Natural killer cell treated with Interleukin-12 subunit alpha and Interleukin-12 subunit beta and Interleukin-15 and Interleukin-18, amount 100 ng/mL, for 72 hours (primary cell): ENCODE data around the gene LRRC46. TPM values are rescaled to one million over a fixed set of nuclear protein-coding genes. Genes with fewer than 3 reads are reported as not detected.
A peak's percentile ranks its signal among the peaks of the same experiment; 100 is the strongest.

ENCODE experiments used
- ATAC-seq, 2 donors: fragments of 150-1000 bp; cut with Tn5 transposase in 1 of 2; sonication (Bioruptor Pico), chemical (Tn5 transposase) in 1 of 2; 2 replicates each; pipeline ENCODE4 v1.10.0; 2021
- DNase-seq: peaks from one replicate; pipeline ENCODE4 v3.0.0; 2022; ENCODE audit warnings: low spot score
- H3K27ac Mint-ChIP-seq, 2 donors: 1 replicate in 1 of 2; 2 replicates in 1 of 2; pipeline ENCODE4 v1.8.0; 2022; ENCODE audit warnings: mixed read lengths in 2 of 2, mild to moderate bottlenecking in 1 of 2, moderate library complexity in 1 of 2
- H3K27me3 Mint-ChIP-seq, 2 donors: 1 replicate in 1 of 2; 2 replicates in 1 of 2; pipeline ENCODE4 v1.8.0; 2022; ENCODE audit warnings: mixed read lengths in 2 of 2
- H3K36me3 Mint-ChIP-seq: one replicate; pipeline ENCODE4 v1.8.0; 2022; ENCODE audit warnings: mixed read lengths
- H3K4me1 Mint-ChIP-seq, 2 donors: 1 replicate in 1 of 2; 2 replicates in 1 of 2; pipeline ENCODE4 v1.8.0; 2022; ENCODE audit warnings: low read depth in 2 of 2, mixed read lengths in 2 of 2, mild to moderate bottlenecking in 1 of 2
- H3K4me3 Mint-ChIP-seq: one replicate; pipeline ENCODE4 v1.8.0; 2022; ENCODE audit warnings: mixed read lengths
- H3K9me3 Mint-ChIP-seq: 2 replicates; pipeline ENCODE4 v1.8.0; 2022; ENCODE audit warnings: mixed read lengths
- total RNA-seq, 2 donors: library from RNA; stranded (reverse); gene quantifications; one replicate each; pipeline ENCODE4 v1.2.3, GENCODE V29; 2022

LRRC46 gene
- total RNA-seq, 2 donors from 2014 or later: 0.17 to 0.86 TPM

- H3K9me3 Mint-ChIP-seq: no peaks in the 10 kb centered on the region
- H3K27ac Mint-ChIP-seq: peak overlapping the region; percentile 88 to 91
- peaks cover 45 to 47% of the 10 kb centered on the region in 2 donors for H3K4me1 Mint-ChIP-seq
- DNase-seq (no peak), ATAC-seq (peak in 1 of 2 donors; percentile 1)
- H3K4me3 Mint-ChIP-seq: peak overlapping the region; percentile 97
- no peaks in the 10 kb centered on the region for H3K27me3 Mint-ChIP-seq
- peaks cover 2% of the 10 kb centered on the region for H3K36me3 Mint-ChIP-seq
Measured at GRCh38 chr17:47830396-47831002, 971 bp upstream of the LRRC46 start.

DNA sequence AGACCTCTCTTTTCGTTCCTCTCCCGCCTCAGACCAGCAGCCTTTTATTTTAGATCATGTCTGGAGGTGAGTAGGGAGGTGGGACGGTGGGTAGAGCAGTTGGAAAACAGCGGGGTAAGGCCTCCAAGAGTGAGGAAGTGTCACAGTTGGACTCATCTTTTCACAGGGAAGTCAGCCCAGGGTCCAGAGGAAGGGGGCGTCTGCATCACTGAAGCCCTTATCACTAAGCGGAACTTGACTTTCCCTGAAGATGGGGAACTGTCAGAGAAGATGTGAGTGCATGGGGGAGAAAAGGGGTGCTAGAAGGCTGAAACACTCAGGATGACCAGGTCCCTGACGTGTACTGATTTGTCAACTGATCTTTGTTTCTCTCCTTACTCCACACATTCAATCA lies 461 bp downstream of the LRRC46 start:
- Mint-ChIP-seq H3K4me3 (peak overlapping the region; percentile 97), H3K27ac (peak overlapping the region; percentile 88 to 91), H3K36me3 (no peaks in the 10 kb centered on the region), H3K4me1 (peaks cover 42 to 47% of the 10 kb centered on the region in 2 donors), H3K9me3 (no peaks in the 10 kb centered on the region), H3K27me3 (no peaks in the 10 kb centered on the region)
- ATAC-seq: no peak
- no peak for DNase-seq

DNA sequence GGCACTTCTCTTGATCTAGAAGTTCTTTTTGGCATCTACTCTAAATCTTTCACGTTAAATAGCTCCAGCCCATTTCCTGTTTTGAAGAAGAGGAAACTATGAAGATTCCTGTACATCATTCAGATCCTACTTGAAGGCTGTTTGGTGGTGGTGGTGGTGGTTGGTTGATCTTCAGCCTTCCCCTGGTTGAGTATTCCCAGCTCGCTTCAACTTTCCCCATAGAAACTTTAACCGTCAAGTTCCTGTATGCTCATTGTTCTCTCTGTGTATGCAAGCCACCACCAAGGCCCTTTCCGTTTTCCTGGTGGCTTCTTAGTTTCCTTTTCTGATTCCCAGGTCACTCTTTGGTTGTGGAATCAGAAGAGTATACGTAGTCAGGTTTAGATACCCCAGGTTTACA lies 3.3 kb downstream of the LRRC46 start:
- Mint-ChIP-seq H3K4me1 (peaks cover 29 to 33% of the 10 kb centered on the region in 2 donors), H3K9me3 (no peaks in the 10 kb centered on the region), H3K27me3 (no peaks in the 10 kb centered on the region), H3K4me3 (no peak overlapping the region), H3K36me3 (no peaks in the 10 kb centered on the region), H3K27ac (peak overlapping the region; percentile 6 to 21)
- DNase-seq: no peak
- ATAC-seq: no peak

DNA sequence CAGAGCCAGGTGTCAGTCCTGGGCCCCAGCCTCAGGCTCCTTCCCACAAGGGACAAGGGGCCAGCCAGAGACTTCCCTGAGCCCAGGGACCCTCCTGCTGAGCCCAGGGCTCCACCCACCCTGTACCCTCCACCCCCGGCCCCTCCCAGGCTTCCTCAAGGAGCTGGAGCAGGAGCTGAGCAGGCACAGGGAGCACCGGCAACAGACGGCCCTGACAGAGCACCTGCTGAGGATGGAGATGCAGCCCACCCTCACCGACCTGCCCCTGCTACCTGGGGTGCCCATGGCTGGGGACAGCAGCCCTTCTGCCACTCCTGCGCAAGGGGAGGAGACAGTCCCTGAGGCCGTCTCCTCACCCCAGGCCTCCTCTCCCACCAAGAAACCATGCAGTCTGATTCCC lies 5.1 kb downstream of the LRRC46 start:
- no peaks in the 10 kb centered on the region for H3K36me3 Mint-ChIP-seq
- DNase-seq: no peak
- peaks cover 28 to 35% of the 10 kb centered on the region in 2 donors for H3K4me1 Mint-ChIP-seq
- no peak overlapping the region for H3K4me3 Mint-ChIP-seq
- H3K27ac Mint-ChIP-seq: no peak overlapping the region
- no peaks in the 10 kb centered on the region for H3K27me3 Mint-ChIP-seq
- no peak for ATAC-seq
- no peaks in the 10 kb centered on the region for H3K9me3 Mint-ChIP-seq

DNA sequence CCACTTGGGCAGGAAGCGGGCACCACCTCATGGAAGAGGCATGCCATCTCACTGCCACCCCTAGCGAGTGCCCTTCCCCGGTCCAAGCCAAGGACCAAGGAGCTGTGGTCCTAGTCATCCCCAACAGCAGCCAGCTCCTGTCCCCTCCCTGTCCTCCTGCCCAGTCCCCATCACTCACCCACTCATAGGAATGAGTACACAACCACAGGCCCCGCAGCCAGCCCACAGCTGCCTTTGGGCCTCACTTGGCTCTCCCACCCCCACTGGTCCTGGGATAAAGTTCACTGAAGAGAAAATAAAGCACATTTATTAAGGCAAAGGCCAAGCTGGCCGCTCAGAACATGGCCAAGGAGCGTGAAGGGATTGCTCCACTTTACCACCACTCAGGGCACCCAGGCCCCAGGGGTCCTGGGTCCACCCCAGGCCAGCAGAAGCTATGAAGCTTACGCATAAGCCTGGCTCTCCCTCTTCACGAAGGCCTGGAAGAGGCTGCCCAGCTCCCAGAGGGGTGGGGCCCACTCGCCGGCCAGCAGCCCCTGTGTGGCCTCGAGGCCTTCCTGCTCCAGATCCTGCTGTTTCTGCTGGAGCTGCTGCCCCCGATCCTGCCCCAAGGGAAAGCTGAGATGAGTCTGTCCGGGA lies 6.0 kb downstream of the LRRC46 start:
- DNase-seq: no peak
- no peaks in the 10 kb centered on the region for H3K27me3 Mint-ChIP-seq
- no peak for ATAC-seq
- H3K4me3 Mint-ChIP-seq: no peak overlapping the region
- H3K27ac Mint-ChIP-seq: no peak overlapping the region
- no peaks in the 10 kb centered on the region for H3K36me3 Mint-ChIP-seq
- H3K9me3 Mint-ChIP-seq: no peaks in the 10 kb centered on the region
- peaks cover 19 to 28% of the 10 kb centered on the region in 2 donors for H3K4me1 Mint-ChIP-seq

- Mint-ChIP-seq H3K4me3 (no peak overlapping the region), H3K4me1 (peaks cover 24 to 25% of the 10 kb centered on the region in 2 donors), H3K27me3 (no peaks in the 10 kb centered on the region), H3K9me3 (no peaks in the 10 kb centered on the region), H3K27ac (no peak overlapping the region), H3K36me3 (no peaks in the 10 kb centered on the region)
- no peak for ATAC-seq
- no peak for DNase-seq
Measured at GRCh38 chr17:47838636-47839035, 7.2 kb downstream of the LRRC46 start.

DNA sequence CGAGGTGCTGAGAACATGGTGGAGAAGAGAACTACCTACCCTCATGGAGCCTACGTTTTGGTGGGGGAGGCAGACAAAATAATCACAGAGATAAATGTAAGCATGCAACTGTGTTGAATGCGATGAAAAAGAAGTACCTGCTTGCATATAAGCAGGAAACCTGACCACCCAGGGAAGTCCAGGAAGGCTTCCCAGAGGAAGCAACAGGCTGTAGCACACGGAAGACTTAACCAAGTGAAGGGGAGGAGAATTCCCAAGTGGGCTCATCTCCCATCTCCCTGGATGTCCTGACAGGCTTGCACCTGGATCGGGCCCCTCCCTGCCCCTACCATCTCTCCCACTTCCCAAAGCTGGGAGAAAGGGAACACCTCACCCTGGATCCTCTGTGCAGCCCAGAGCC lies 7.6 kb downstream of the LRRC46 start:
- Mint-ChIP-seq H3K27me3 (peaks cover 0 to under 1% of the 10 kb centered on the region in 2 donors), H3K4me1 (peaks cover 24 to 25% of the 10 kb centered on the region in 2 donors), H3K27ac (no peak overlapping the region), H3K36me3 (no peaks in the 10 kb centered on the region), H3K9me3 (no peaks in the 10 kb centered on the region), H3K4me3 (no peak overlapping the region)
- ATAC-seq: no peak
- DNase-seq: no peak

GRCh38 chr17:47840001-47840741 lies 8.7 kb downstream of the LRRC46 start:
- Mint-ChIP-seq H3K36me3 (no peaks in the 10 kb centered on the region), H3K27ac (peak overlapping the region; percentile 60 to 71), H3K9me3 (no peaks in the 10 kb centered on the region), H3K4me1 (peaks cover 15 to 18% of the 10 kb centered on the region in 2 donors), H3K27me3 (peaks cover 0 to 8% of the 10 kb centered on the region in 2 donors), H3K4me3 (peak overlapping the region; percentile 96)
- DNase-seq (no peak), ATAC-seq (no peak)

DNA sequence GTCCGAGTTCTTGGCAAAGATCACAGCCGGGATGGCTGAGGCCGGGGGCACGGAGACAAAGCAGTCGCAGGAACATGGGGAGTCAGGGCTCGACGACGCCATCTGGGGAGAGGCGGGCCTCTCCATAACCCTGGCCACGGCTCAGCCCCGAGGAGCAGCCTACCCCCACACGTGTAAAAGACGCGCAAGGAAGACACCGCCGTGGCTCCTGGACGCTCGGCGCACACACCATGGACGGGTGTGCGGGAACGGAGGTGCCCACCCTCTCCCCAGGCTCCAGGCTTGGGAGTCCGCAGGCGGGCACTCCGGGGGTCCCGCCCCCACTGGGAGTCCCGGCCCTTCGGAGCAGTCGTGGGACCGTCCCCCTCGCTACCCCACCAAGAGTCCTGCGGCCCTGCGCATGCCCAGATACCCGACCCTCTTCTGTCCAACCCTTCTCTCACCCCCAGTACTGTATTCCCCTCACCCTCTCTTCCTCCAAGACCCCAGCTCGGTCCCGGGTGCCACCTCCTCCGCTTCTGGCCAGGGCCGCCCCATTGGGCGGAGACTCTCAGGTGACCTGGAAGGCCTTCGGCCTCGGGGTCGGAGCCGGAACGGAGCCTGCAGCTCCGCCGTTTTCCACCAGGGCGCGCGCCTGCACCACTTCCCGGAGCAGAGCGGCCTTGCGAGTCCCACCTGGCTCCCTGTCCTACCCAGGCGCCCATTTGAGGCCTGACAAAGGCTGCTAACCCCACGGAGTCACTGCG lies 9.4 kb downstream of the LRRC46 start, which contains the start of gene SCRN2:
Gene SCRN2, minus strand, starts transcription at position 532 of the 746 bp plus-strand sequence. Its CDS starts 430 bp downstream, at position 102.
- Mint-ChIP-seq H3K27ac (peak within 1 kb of the TSS; percentile 71 to 93), H3K36me3 (no peaks in the 10 kb centered on the region), H3K4me3 (peak within 1 kb of the TSS; percentile 96), H3K9me3 (no peaks in the 10 kb centered on the region), H3K4me1 (peaks cover 15 to 18% of the 10 kb centered on the region in 2 donors), H3K27me3 (peaks cover 0 to 9% of the 10 kb centered on the region in 2 donors)
- ATAC-seq: peak; percentile 94 to 95
- peak; percentile 94 for DNase-seq

- Mint-ChIP-seq H3K27ac (peak overlapping the region; percentile 71 to 93), H3K4me1 (peaks cover 15 to 18% of the 10 kb centered on the region in 2 donors), H3K4me3 (peak overlapping the region; percentile 96), H3K27me3 (peaks cover 6 to 9% of the 10 kb centered on the region in 2 donors), H3K9me3 (no peaks in the 10 kb centered on the region), H3K36me3 (no peaks in the 10 kb centered on the region)
- ATAC-seq: no peak
- DNase-seq: no peak
Measured at GRCh38 chr17:47841488-47842291, 10.2 kb downstream of the LRRC46 start.

DNA sequence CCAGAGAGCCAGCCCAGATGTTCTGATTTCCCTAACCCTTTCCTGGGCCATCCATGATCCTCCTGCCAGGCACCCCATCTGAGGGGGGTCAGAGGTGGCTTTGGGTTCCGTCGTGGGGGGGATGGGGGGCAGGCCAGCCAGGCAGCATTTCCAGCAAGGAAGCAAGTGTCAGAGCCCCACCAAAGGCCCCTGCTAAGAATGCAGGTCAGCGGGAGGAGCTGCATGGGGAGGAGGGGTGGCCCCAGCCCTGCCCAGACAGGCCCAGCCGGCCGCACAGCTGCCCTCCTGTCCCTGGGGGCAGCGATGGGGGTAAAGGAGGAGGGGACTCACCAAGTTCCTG lies 11.9 kb downstream of the LRRC46 start:
- Mint-ChIP-seq H3K27me3 (peaks cover 12 to 15% of the 10 kb centered on the region in 2 donors), H3K27ac (no peak overlapping the region), H3K4me1 (peaks cover 15 to 18% of the 10 kb centered on the region in 2 donors), H3K4me3 (no peak overlapping the region), H3K36me3 (no peaks in the 10 kb centered on the region), H3K9me3 (no peaks in the 10 kb centered on the region)
- DNase-seq: no peak
- no peak for ATAC-seq

- Mint-ChIP-seq H3K4me3 (no peak overlapping the region), H3K27me3 (peaks cover 18 to 22% of the 10 kb centered on the region in 2 donors), H3K36me3 (no peaks in the 10 kb centered on the region), H3K4me1 (peaks cover 15 to 18% of the 10 kb centered on the region in 2 donors), H3K9me3 (no peaks in the 10 kb centered on the region), H3K27ac (no peak overlapping the region)
- DNase-seq: no peak
- no peak for ATAC-seq
Measured at GRCh38 chr17:47844227-47844626, 12.8 kb downstream of the LRRC46 start.
